Hippocampal formation (tissue), 2 donors: ENCODE data around the gene PSMG3.
A peak's percentile ranks its signal among the peaks of the same experiment; 100 is the strongest.
"Not testable (repeated sequence)": the region's sequence is repeated elsewhere in the genome, so short reads cannot be mapped to it uniquely, and the experiment has no call there.

Source experiments
- DNase-seq, 2 donors: peaks; one replicate each; lab custom pipeline; 2025; lab: John Stamatoyannopoulos, UW

PSMG3 gene

GRCh38 chr7:1533547-1534329 is 36.1 kb downstream of the PSMG3 start:
- DNase-seq = no peak

- no peak for DNase-seq
These were observed 36.6 kb downstream of the PSMG3 start for GRCh38 chr7:1533255-1533546.

GRCh38 chr7:1532456-1533254 is 37.2 kb downstream of the PSMG3 start:
- peak; percentile 22 to 49 for DNase-seq

GRCh38 chr7:1531979-1532455 is 37.8 kb downstream of the PSMG3 start:
- DNase-seq = no peak

GRCh38 chr7:1531263-1531978 is 38.4 kb downstream of the PSMG3 start:
- DNase-seq = no peak

- no peak for DNase-seq
These were observed 38.9 kb downstream of the PSMG3 start for GRCh38 chr7:1530946-1531262.

GRCh38 chr7:1529383-1530116 is 40.3 kb downstream of the PSMG3 start:
- DNase-seq = no peak

- no peak for DNase-seq
These were observed 43.5 kb downstream of the PSMG3 start for GRCh38 chr7:1526271-1526754.

GRCh38 chr7:1525409-1525808 is 44.4 kb downstream of the PSMG3 start:
- no peak for DNase-seq

- DNase-seq = no peak
These were observed 46.0 kb downstream of the PSMG3 start for GRCh38 chr7:1523844-1524243.

- DNase-seq = no peak
These were observed 46.6 kb downstream of the PSMG3 start for GRCh38 chr7:1523208-1523607.

GRCh38 chr7:1521456-1521855 is 48.4 kb downstream of the PSMG3 start:
- no peak for DNase-seq

GRCh38 chr7:1520539-1521234 is 49.1 kb downstream of the PSMG3 start:
- no peak for DNase-seq

GRCh38 chr7:1519322-1519922 is 50.4 kb downstream of the PSMG3 start:
- not testable (repeated sequence) for DNase-seq
